Epithelial cell of prostate (primary cell): ENCODE data around the gene PPP1R17.

ENCODE experiments used
- DNase-seq: peaks from one replicate; pipeline ENCODE4 v3.0.0-alpha.2; 2011; ENCODE audit warnings: low read depth, low spot score
- H3K27ac ChIP-seq: fragments of 450-650 bp; 2 replicates; pipeline ENCODE4 v1.5.1; 2017; ENCODE audit warnings: mild to moderate bottlenecking

The PPP1R17 gene

GRCh38 chr7:31687024-31687748, at the start of gene PPP1R17:
Gene PPP1R17 (plus strand): TSS chr7:31687215. CDS start chr7:31692442, 5,227 bp downstream.
- H3K27ac ChIP-seq = no peak within 1 kb of the TSS
- no peak for DNase-seq

- no peak for DNase-seq
Observed at GRCh38 chr7:31640381-31640780, 46.6 kb upstream of the PPP1R17 start.

GRCh38 chr7:31642681-31643115, 44.3 kb upstream of the PPP1R17 start:
- no peak for DNase-seq
- no peak overlapping the region for H3K27ac ChIP-seq

More at GRCh38 chr7:31640381-31640780, 46.6 kb upstream of the PPP1R17 start:
- no peak overlapping the region for H3K27ac ChIP-seq

- peak; percentile 8 for DNase-seq
- peak overlapping the region; percentile 41 for H3K27ac ChIP-seq
Observed at GRCh38 chr7:31646942-31647341, 40.1 kb upstream of the PPP1R17 start.

GRCh38 chr7:31647511-31647910, 39.5 kb upstream of the PPP1R17 start:
- DNase-seq = no peak
- H3K27ac ChIP-seq = peak overlapping the region; percentile 41

GRCh38 chr7:31648288-31648687, 38.7 kb upstream of the PPP1R17 start:
- DNase-seq = no peak
- H3K27ac ChIP-seq = no peak overlapping the region

GRCh38 chr7:31648880-31649279, 38.1 kb upstream of the PPP1R17 start:
- no peak overlapping the region for H3K27ac ChIP-seq
- DNase-seq = no peak

- no peak for DNase-seq
- no peak overlapping the region for H3K27ac ChIP-seq
Observed at GRCh38 chr7:31651234-31652062, 35.6 kb upstream of the PPP1R17 start.

- H3K27ac ChIP-seq = no peak overlapping the region
- DNase-seq = no peak
Observed at GRCh38 chr7:31652063-31652326, 35.0 kb upstream of the PPP1R17 start.

- no peak overlapping the region for H3K27ac ChIP-seq
- no peak for DNase-seq
Observed at GRCh38 chr7:31663072-31663471, 23.9 kb upstream of the PPP1R17 start.

- H3K27ac ChIP-seq = no peak overlapping the region
- DNase-seq = no peak
Observed at GRCh38 chr7:31664890-31665289, 22.1 kb upstream of the PPP1R17 start.

GRCh38 chr7:31665546-31665945, 21.5 kb upstream of the PPP1R17 start:
- no peak for DNase-seq
- H3K27ac ChIP-seq = no peak overlapping the region

GRCh38 chr7:31669461-31669860, 17.6 kb upstream of the PPP1R17 start:
- H3K27ac ChIP-seq = no peak overlapping the region
- DNase-seq = no peak

GRCh38 chr7:31679574-31680305, 7.3 kb upstream of the PPP1R17 start:
- DNase-seq = no peak
- no peak overlapping the region for H3K27ac ChIP-seq

- DNase-seq = no peak
- no peak overlapping the region for H3K27ac ChIP-seq
Observed at GRCh38 chr7:31683445-31684225, 3.4 kb upstream of the PPP1R17 start.

GRCh38 chr7:31688372-31688771, 1.4 kb downstream of the PPP1R17 start:
- DNase-seq = no peak
- no peak overlapping the region for H3K27ac ChIP-seq

- no peak overlapping the region for H3K27ac ChIP-seq
Observed at GRCh38 chr7:31688996-31689395, 2.0 kb downstream of the PPP1R17 start.

GRCh38 chr7:31690935-31691334, 3.9 kb downstream of the PPP1R17 start:
- no peak overlapping the region for H3K27ac ChIP-seq
- no peak for DNase-seq

More at GRCh38 chr7:31688996-31689395, 2.0 kb downstream of the PPP1R17 start:
- no peak for DNase-seq

GRCh38 chr7:31692451-31692850, 5.4 kb downstream of the PPP1R17 start:
- H3K27ac ChIP-seq = no peak overlapping the region
- DNase-seq = no peak

- no peak overlapping the region for H3K27ac ChIP-seq
- no peak for DNase-seq
Observed at GRCh38 chr7:31692871-31693270, 5.9 kb downstream of the PPP1R17 start.
